A549 (cell line): ENCODE data around the gene TIMP1. TPM values are rescaled to one million over a fixed set of nuclear protein-coding genes. Genes with fewer than 3 reads are reported as not detected.
A peak's percentile ranks its signal among the peaks of the same experiment; 100 is the strongest.

Experiments used
- ATAC-seq, 2 experiments: fragments of 200-7000 bp in 1 of 2; fragments of >200 bp in 1 of 2; cut with Nextera tagmentation in 1 of 2; cut with Tn5 transposase in 1 of 2; 3 replicates each; pipeline versions ENCODE4 v1.8.0 to v1.9.1; 2018 to 2020; ENCODE audit warnings: mild to moderate bottlenecking in 1 of 2, moderate library complexity in 1 of 2
- CTCF ChIA-PET: fragments of 300-600 bp; sonication (Branson Sonifier 250); formaldehyde crosslinking; extraction: SDS; loops from one replicate; lab custom pipeline; 2021; ENCODE audit warnings: antibody characterized with exemption, inconsistent platforms; lab: Yijun Ruan, JAX
- POLR2A ChIA-PET: fragments of 350-600 bp; formaldehyde crosslinking; extraction: SDS; loops from one replicate; lab custom pipeline; 2021; ENCODE audit warnings: antibody characterized with exemption, inconsistent platforms; lab: Yijun Ruan, JAX
- DNase-seq, 2 experiments: peaks; one replicate each; pipeline versions ENCODE4 v3.0.0 to v3.0.0-alpha.2; 2011 to 2016; ENCODE audit warnings: low read depth in 1 of 2, low spot score in 1 of 2
- FAIRE-seq: peaks from 2 replicates; lab custom pipeline; 2011; peaks lifted over from hg19 to GRCh38; lab: Jason Lieb, UNC
- H3K27ac ChIP-seq, 2 experiments: fragments of >200 bp; sonication (Bioruptor Twin); formaldehyde crosslinking; 3 replicates each; pipeline ENCODE4 v1.5.1; 2016 to 2017
- H3K4me1 ChIP-seq: fragments of >200 bp; sonication (Bioruptor Twin); formaldehyde crosslinking; 3 replicates; pipeline ENCODE4 v1.6.1; 2016
- H3K4me2 ChIP-seq: fragments of >200 bp; sonication (Bioruptor Twin); formaldehyde crosslinking; 3 replicates; pipeline ENCODE4 v1.6.1; 2016
- H3K4me3 ChIP-seq: fragments of >200 bp; sonication (Bioruptor Twin); formaldehyde crosslinking; 3 replicates; pipeline ENCODE4 v1.5.1; 2016
- H3K9me3 ChIP-seq: fragments of >200 bp; sonication (Bioruptor Twin); formaldehyde crosslinking; 3 replicates; pipeline ENCODE4 v1.6.1; 2016
- CBX8 ChIP-seq: fragments of 200-600 bp; sonication (generic); IDR thresholded peaks from 2 replicates; pipeline ENCODE4 v1.6.1; 2016
- CEBPB ChIP-seq, 2 experiments: fragments of >200 bp in 1 of 2; sonication (Bioruptor Twin) in 1 of 2; formaldehyde crosslinking in 1 of 2; IDR thresholded peaks; 2 replicates each; pipeline ENCODE4 v1.6.1; 2012 to 2016
- CHD4 ChIP-seq: fragments of 200-600 bp; sonication (generic); IDR thresholded peaks from 2 replicates; pipeline ENCODE4 v1.6.1; 2016; ENCODE audit warnings: antibody characterized with exemption, mild to moderate bottlenecking, borderline replicate concordance
- EHMT2 ChIP-seq: fragments of 200-600 bp; sonication (generic); IDR thresholded peaks from 2 replicates; pipeline ENCODE4 v1.6.1; 2016; ENCODE audit warnings: antibody characterized with exemption, low read depth, mild to moderate bottlenecking, moderate library complexity
- ESRRA ChIP-seq: fragments of 150-350 bp; IDR thresholded peaks from 2 replicates; pipeline ENCODE4 v1.6.1; 2014; ENCODE audit warnings: mild to moderate bottlenecking, low read length, borderline replicate concordance
- FOSB ChIP-seq: fragments of 250-450 bp; sonication (Bioruptor Pico); IDR thresholded peaks from 2 replicates; pipeline ENCODE4 v1.5.0; 2020; ENCODE audit warnings: mild to moderate bottlenecking, moderate library complexity
- HOXB13 ChIP-seq: fragments of 250-450 bp; sonication (Bioruptor Pico); IDR thresholded peaks from 2 replicates; pipeline ENCODE4 v1.5.0; 2020; ENCODE audit warnings: low read depth, mild to moderate bottlenecking, moderate library complexity
- HOXB5 ChIP-seq: fragments of 250-450 bp; sonication (Bioruptor Pico); IDR thresholded peaks from 2 replicates; pipeline ENCODE4 v1.5.0; 2020; ENCODE audit warnings: mild to moderate bottlenecking, moderate library complexity
- KDM5A ChIP-seq: fragments of 200-600 bp; sonication (generic); IDR thresholded peaks from 2 replicates; pipeline ENCODE4 v1.6.1; 2016; ENCODE audit warnings: antibody characterized with exemption, mild to moderate bottlenecking
- MAZ ChIP-seq: fragments of 150-350 bp; IDR thresholded peaks from 2 replicates; pipeline ENCODE4 v1.6.1; 2014; ENCODE audit warnings: antibody characterized with exemption, low read depth, low read length, borderline replicate concordance
- MYC ChIP-seq: IDR thresholded peaks from 2 replicates; pipeline ENCODE4 v1.6.1; 2012; ENCODE audit warnings: mild to moderate bottlenecking, inconsistent platforms, low read length, improper control_type of control experiment, borderline replicate concordance
- NFE2L2 ChIP-seq: fragments of 150-350 bp; conservative IDR thresholded peaks from 2 replicates; pipeline ENCODE4 v1.6.1; 2014; ENCODE audit warnings: low read length
- RNF2 ChIP-seq: fragments of 200-600 bp; sonication (generic); IDR thresholded peaks from 2 replicates; pipeline ENCODE4 v1.6.1; 2016; ENCODE audit warnings: low read depth, mild to moderate bottlenecking, antibody characterized with exemption, moderate library complexity, borderline replicate concordance
- SREBF2 ChIP-seq: fragments of 450-650 bp; IDR thresholded peaks from 2 replicates; pipeline ENCODE4 v1.6.1; 2014; ENCODE audit warnings: mild to moderate bottlenecking, moderate library complexity
- ZFP36 ChIP-seq: fragments of 450-650 bp; IDR thresholded peaks from 2 replicates; pipeline ENCODE4 v1.6.1; 2014; ENCODE audit warnings: borderline replicate concordance; ENCODE audit not compliant: partially characterized antibody
- WGBS: methylation state at CpG from one replicate; pipeline ENCODE4 v1.1.6; 2017; ENCODE audit errors: missing lambda C conversion rate; 5-methylcytosine and 5-hydroxymethylcytosine counted together
- polyA plus RNA-seq, 4 experiments: library from polyadenylated mRNA; depleted of rRNA in 3 of 4; stranded (reverse); fragments of >200 nt; fragmentation: RNase III in 1 of 4; extraction: RNeasy Plus Mini Kit Qiagen cat#74134 plus additional on column Dnase treatment in 1 of 4; gene quantifications; 2 replicates in 3 of 4; 3 replicates in 1 of 4; pipeline ENCODE4 v1.2.3, GENCODE V29; 2011 to 2017
- TF ChIP-seq, protein P1 (sequence below): fragments of 450-650 bp; IDR thresholded peaks from 2 replicates; pipeline ENCODE4 v1.6.1; 2014; ENCODE audit warnings: antibody characterized with exemption
- TF ChIP-seq, protein P2 (sequence below): fragments of >200 bp; sonication (Bioruptor Twin); formaldehyde crosslinking; IDR thresholded peaks from 2 replicates; pipeline ENCODE4 v1.6.1; 2016
- TF ChIP-seq, protein P3 (sequence below): fragments of 200-600 bp; sonication (generic); IDR thresholded peaks from 2 replicates; pipeline ENCODE4 v1.6.1; 2016; ENCODE audit warnings: antibody characterized with exemption, mild to moderate bottlenecking, moderate library complexity

The TIMP1 gene
- polyA plus RNA-seq, 2 of the 4 experiments (the other 2 are of a cell fraction), result 83.2 to 144 TPM

DNA sequence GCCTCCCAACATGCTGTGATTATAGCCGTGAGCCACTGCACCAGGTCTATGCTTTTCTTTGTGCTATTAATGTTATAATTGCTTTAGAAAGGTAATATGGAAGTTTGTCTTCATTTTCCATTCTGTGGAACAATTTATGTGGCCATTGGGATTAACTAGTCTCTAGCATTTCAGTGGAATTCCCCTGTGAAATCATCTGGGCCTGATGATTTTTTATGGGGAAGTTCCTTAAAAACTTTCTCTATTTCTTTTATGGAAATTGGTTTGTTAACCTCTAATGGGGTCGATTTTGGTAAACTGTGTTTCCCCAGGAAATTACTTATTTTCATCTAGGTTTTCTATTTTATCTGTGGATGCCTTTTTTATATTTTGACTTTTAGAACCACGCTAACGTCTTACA, 11.3 kb downstream of the TIMP1 start (continued):
- TF ChIP-seq HOXB13 (CRISPR knock-in tag) (no peak), RNF2 (no peak), MAZ (no peak)
- TF ChIP-seq, protein P1, sequence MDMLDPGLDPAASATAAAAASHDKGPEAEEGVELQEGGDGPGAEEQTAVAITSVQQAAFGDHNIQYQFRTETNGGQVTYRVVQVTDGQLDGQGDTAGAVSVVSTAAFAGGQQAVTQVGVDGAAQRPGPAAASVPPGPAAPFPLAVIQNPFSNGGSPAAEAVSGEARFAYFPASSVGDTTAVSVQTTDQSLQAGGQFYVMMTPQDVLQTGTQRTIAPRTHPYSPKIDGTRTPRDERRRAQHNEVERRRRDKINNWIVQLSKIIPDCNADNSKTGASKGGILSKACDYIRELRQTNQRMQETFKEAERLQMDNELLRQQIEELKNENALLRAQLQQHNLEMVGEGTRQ, result no peak

DNA sequence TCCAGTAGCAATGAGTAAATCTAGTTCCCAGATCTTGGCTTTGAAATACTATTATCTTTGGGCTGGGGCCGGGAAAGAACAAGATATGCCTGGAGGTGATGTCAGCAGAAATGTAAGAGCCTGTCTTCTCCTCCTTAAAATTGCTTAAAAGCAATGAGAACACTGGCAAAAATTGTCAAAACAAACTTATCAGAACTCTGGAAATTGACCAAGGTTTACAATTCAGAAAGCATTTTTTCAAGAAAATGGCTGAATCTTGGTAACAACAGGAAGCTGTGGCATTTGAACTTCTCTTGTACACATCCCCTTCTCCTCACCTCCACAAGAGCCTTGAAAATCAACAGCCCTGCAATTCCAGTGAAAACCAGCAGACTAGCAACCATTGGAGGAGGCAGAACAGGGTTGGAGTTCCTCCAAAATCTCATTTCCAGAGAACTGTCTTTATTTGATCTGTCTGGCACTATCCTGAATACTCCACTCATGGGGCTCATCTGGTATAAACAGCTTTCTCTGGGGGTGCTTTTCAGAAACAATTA, 13.5 kb downstream of the TIMP1 start:
- no peaks in the 10 kb centered on the region; the same call in 2 of the 3 replicates for H3K9me3 ChIP-seq
- H3K4me3 ChIP-seq, result no peak overlapping the region
- no peak overlapping the region for H3K27ac ChIP-seq
- FAIRE-seq (peak; percentile 70), ATAC-seq (no peak), DNase-seq (no peak)
- H3K4me2 ChIP-seq, result no peak overlapping the region
- no peak for TF ChIP-seq NFE2L2
- no peak for TF ChIP-seq MYC
- no peak for TF ChIP-seq HOXB13 (CRISPR knock-in tag)
- TF ChIP-seq HOXB5 (CRISPR knock-in tag), result no peak
- TF ChIP-seq EHMT2, result no peak
- 4% methylated on average over 1 of the region's 1 CpG for WGBS
- CTCF ChIA-PET, result interaction anchor here (1.0 kb wide), 1 partner anchor 55 kb away, joined by 3 read pairs; no protein-coding TSS in a partner anchor
- POLR2A ChIA-PET, result no interaction called here
- H3K4me1 ChIP-seq, result no peaks in the 10 kb centered on the region

DNA sequence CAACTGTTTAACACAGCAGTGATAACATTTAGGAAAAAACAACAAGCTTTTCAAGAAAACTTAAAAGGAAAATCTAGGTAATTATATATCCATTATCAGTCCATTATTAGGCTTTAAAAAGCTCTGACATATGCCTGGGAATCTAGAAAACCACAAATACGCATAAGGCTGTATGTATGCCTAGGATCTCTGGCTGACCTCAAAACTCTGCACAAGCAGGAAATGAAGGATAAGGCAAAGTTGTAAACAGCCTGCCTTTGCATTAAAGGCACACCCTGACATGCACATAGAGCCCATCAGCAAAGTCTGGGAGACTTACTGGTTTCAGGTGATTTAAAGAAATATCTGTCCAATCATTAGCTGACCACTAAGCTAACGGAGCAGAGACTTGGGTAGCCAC, 14.0 kb downstream of the TIMP1 start:
- no peak overlapping the region for H3K4me3 ChIP-seq
- H3K4me1 ChIP-seq, result no peaks in the 10 kb centered on the region
- POLR2A ChIA-PET, result no interaction called here
- ATAC-seq, result no peak
- peak; percentile 93 for FAIRE-seq
- no peak for DNase-seq
- WGBS, result 37% methylated on average over 2 of the region's 2 CpGs
- TF ChIP-seq, protein P2, sequence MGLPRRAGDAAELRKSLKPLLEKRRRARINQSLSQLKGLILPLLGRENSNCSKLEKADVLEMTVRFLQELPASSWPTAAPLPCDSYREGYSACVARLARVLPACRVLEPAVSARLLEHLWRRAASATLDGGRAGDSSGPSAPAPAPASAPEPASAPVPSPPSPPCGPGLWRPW, result no peak
- TF ChIP-seq ZFP36 (no peak), CEBPB (IDR thresholded peaks at IDR 0.05) (no peak), FOSB (CRISPR knock-in tag) (no peak), EHMT2 (no peak), CHD4 (no peak), KDM5A (no peak), HOXB13 (CRISPR knock-in tag) (no peak), CBX8 (no peak), ESRRA (no peak), SREBF2 (no peak)
- TF ChIP-seq, protein P3, sequence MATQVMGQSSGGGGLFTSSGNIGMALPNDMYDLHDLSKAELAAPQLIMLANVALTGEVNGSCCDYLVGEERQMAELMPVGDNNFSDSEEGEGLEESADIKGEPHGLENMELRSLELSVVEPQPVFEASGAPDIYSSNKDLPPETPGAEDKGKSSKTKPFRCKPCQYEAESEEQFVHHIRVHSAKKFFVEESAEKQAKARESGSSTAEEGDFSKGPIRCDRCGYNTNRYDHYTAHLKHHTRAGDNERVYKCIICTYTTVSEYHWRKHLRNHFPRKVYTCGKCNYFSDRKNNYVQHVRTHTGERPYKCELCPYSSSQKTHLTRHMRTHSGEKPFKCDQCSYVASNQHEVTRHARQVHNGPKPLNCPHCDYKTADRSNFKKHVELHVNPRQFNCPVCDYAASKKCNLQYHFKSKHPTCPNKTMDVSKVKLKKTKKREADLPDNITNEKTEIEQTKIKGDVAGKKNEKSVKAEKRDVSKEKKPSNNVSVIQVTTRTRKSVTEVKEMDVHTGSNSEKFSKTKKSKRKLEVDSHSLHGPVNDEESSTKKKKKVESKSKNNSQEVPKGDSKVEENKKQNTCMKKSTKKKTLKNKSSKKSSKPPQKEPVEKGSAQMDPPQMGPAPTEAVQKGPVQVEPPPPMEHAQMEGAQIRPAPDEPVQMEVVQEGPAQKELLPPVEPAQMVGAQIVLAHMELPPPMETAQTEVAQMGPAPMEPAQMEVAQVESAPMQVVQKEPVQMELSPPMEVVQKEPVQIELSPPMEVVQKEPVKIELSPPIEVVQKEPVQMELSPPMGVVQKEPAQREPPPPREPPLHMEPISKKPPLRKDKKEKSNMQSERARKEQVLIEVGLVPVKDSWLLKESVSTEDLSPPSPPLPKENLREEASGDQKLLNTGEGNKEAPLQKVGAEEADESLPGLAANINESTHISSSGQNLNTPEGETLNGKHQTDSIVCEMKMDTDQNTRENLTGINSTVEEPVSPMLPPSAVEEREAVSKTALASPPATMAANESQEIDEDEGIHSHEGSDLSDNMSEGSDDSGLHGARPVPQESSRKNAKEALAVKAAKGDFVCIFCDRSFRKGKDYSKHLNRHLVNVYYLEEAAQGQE, result no peak
- no peak overlapping the region for H3K4me2 ChIP-seq
- H3K9me3 ChIP-seq, result no peaks in the 10 kb centered on the region; the same call in 2 of the 3 replicates
- no peak overlapping the region for H3K27ac ChIP-seq
- CTCF ChIA-PET, result interaction anchor here (1.0 kb wide), 1 partner anchor 55 kb away, joined by 3 read pairs; no protein-coding TSS in a partner anchor
